Osteocyte (in vitro differentiated cells): Measurements from ENCODE around the gene ZNF569. TPM values are rescaled to one million over a fixed set of nuclear protein-coding genes. Genes with fewer than 3 reads are reported as not detected.

Experiments
- DNase-seq: peaks from one replicate; pipeline ENCODE4 v3.0.0; 2021; ENCODE audit warnings: mixed read lengths; ENCODE audit not compliant: unreplicated experiment; ENCODE audit errors: extremely low spot score
- H3K27ac Mint-ChIP-seq: one replicate; pipeline ENCODE4 v1.8.0; 2021; ENCODE audit warnings: mild to moderate bottlenecking, mixed read lengths; ENCODE audit not compliant: unreplicated experiment
- H3K27me3 Mint-ChIP-seq: one replicate; pipeline ENCODE4 v1.8.0; 2021; ENCODE audit warnings: mixed read lengths; ENCODE audit not compliant: unreplicated experiment
- H3K36me3 Mint-ChIP-seq: one replicate; pipeline ENCODE4 v1.8.0; 2021; ENCODE audit warnings: mixed read lengths; ENCODE audit not compliant: unreplicated experiment
- H3K4me1 Mint-ChIP-seq: one replicate; pipeline ENCODE4 v1.8.0; 2021; ENCODE audit warnings: mixed read lengths; ENCODE audit not compliant: unreplicated experiment
- H3K4me3 Mint-ChIP-seq: one replicate; pipeline ENCODE4 v1.8.0; 2021; ENCODE audit warnings: mild to moderate bottlenecking, moderate library complexity, mixed read lengths; ENCODE audit not compliant: unreplicated experiment
- H3K9me3 Mint-ChIP-seq: one replicate; pipeline ENCODE4 v1.8.0; 2021; ENCODE audit warnings: mixed read lengths; ENCODE audit not compliant: unreplicated experiment
- CTCF ChIP-seq: fragments of 200-600 bp; sonication (generic); IDR thresholded peaks from 2 replicates; pipeline ENCODE4 v1.5.0; 2021; ENCODE audit warnings: antibody characterized with exemption, mild to moderate bottlenecking, moderate library complexity
- total RNA-seq: library from RNA; stranded (reverse); gene quantifications from 2 replicates; pipeline ENCODE4 v1.2.1, GENCODE V29; 2021

The ZNF569 gene
- total RNA-seq, 1 donor from 2014 or later = 6.2 TPM

- Mint-ChIP-seq H3K27ac (peak overlapping the region; percentile 31), H3K4me3 (peak overlapping the region; percentile 94), H3K9me3 (peaks cover 8% of the 10 kb centered on the region), H3K4me1 (peaks cover 33% of the 10 kb centered on the region), H3K36me3 (peaks cover 18% of the 10 kb centered on the region), H3K27me3 (no peaks in the 10 kb centered on the region)
- no peak for TF ChIP-seq CTCF
- DNase-seq = no peak
These were observed 3.0 kb upstream of the ZNF569 start for GRCh38 chr19:37470216-37470615.

- peak; percentile 93 for DNase-seq
- Mint-ChIP-seq H3K27ac (peak within 1 kb of the TSS; percentile 98), H3K27me3 (no peaks in the 10 kb centered on the region), H3K4me3 (peak within 1 kb of the TSS; percentile 94), H3K36me3 (peaks cover 24% of the 10 kb centered on the region), H3K9me3 (peaks cover 13% of the 10 kb centered on the region), H3K4me1 (peaks cover 33% of the 10 kb centered on the region)
- TF ChIP-seq CTCF = no peak
These were observed 1.9 kb upstream of the ZNF569 start, which contains the start of gene ZNF570 for GRCh38 chr19:37468961-37469777. TSS of gene ZNF570 (plus strand) at chr19:37469356. CDS start at chr19:37470355, 999 bp downstream.

- TF ChIP-seq CTCF = no peak
- peak overlapping the region; percentile 94 for H3K4me3 Mint-ChIP-seq
- peaks cover 24% of the 10 kb centered on the region for H3K36me3 Mint-ChIP-seq
- H3K27ac Mint-ChIP-seq = peak overlapping the region; percentile 97
- peaks cover 13% of the 10 kb centered on the region for H3K9me3 Mint-ChIP-seq
- H3K27me3 Mint-ChIP-seq = no peaks in the 10 kb centered on the region
- peaks cover 33% of the 10 kb centered on the region for H3K4me1 Mint-ChIP-seq
- DNase-seq = no peak
These were observed 405 bp upstream of the ZNF569 start for GRCh38 chr19:37467608-37468090.

GRCh38 chr19:37466277-37466797, 907 bp downstream of the ZNF569 start:
- H3K4me3 Mint-ChIP-seq = peak overlapping the region; percentile 94
- no peak for TF ChIP-seq CTCF
- peaks cover 24% of the 10 kb centered on the region for H3K36me3 Mint-ChIP-seq
- H3K27ac Mint-ChIP-seq = peak overlapping the region; percentile 97
- H3K4me1 Mint-ChIP-seq = peaks cover 33% of the 10 kb centered on the region
- H3K27me3 Mint-ChIP-seq = no peaks in the 10 kb centered on the region
- DNase-seq = no peak
- peaks cover 13% of the 10 kb centered on the region for H3K9me3 Mint-ChIP-seq

GRCh38 chr19:37452500-37453245, 14.6 kb downstream of the ZNF569 start:
- H3K27ac Mint-ChIP-seq = no peak overlapping the region

More at GRCh38 chr19:37452500-37453245, 14.6 kb downstream of the ZNF569 start:
- Mint-ChIP-seq H3K4me1 (no peaks in the 10 kb centered on the region), H3K4me3 (no peak overlapping the region), H3K27me3 (no peaks in the 10 kb centered on the region), H3K9me3 (peaks cover 65% of the 10 kb centered on the region), H3K36me3 (peaks cover 71% of the 10 kb centered on the region)
- no peak for TF ChIP-seq CTCF
- no peak for DNase-seq
